ENCODE measurements around the gene TSGA10IP.

DNA sequence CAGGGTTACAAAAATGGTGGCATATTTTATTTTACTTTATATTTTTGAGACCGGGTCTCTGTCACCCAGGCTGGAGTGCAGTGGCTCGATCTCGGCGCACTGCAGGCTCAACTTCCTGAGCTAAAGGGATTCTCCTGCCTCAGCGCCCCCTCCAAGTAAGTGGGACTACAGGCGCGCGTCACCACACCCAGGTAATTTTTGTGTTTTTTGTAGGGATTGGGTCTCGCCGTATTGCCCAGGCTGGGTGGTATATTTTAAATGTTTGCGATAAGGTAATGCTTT is 44.4 kb upstream of the TSGA10IP start:
- TF ChIP-seq, protein P1, sequence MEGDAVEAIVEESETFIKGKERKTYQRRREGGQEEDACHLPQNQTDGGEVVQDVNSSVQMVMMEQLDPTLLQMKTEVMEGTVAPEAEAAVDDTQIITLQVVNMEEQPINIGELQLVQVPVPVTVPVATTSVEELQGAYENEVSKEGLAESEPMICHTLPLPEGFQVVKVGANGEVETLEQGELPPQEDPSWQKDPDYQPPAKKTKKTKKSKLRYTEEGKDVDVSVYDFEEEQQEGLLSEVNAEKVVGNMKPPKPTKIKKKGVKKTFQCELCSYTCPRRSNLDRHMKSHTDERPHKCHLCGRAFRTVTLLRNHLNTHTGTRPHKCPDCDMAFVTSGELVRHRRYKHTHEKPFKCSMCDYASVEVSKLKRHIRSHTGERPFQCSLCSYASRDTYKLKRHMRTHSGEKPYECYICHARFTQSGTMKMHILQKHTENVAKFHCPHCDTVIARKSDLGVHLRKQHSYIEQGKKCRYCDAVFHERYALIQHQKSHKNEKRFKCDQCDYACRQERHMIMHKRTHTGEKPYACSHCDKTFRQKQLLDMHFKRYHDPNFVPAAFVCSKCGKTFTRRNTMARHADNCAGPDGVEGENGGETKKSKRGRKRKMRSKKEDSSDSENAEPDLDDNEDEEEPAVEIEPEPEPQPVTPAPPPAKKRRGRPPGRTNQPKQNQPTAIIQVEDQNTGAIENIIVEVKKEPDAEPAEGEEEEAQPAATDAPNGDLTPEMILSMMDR (conservative IDR thresholded peaks at IDR 0.05; ENCODE audit: low read length): no peak
- no peak for TF ChIP-seq EZH2phosphoT487 (IDR thresholded peaks at IDR 0.05; ENCODE audit: borderline replicate concordance)
